ENCODE results near the gene PNMA8C. TPM values are rescaled to one million over a fixed set of nuclear protein-coding genes. Genes with fewer than 3 reads are reported as not detected.

The PNMA8C gene
- total and polyA plus RNA-seq, 7 donors: 0.23 to 0.36 (median 0.27) TPM; not detected in 2

GRCh38 chr19:46386996-46387712 lies 41.6 kb downstream of the PNMA8C start:
- Histone ChIP-seq H3K27ac (no peak overlapping the region), H3K36me3 (peaks cover 45 to 87% (median 76%) of the 10 kb centered on the region in 4 donors), H3K9me3 (no peaks in the 10 kb centered on the region), H3K4me1 (peaks cover 0 to 2% (median under 1%) of the 10 kb centered on the region in 4 donors), H3K4me3 (no peak overlapping the region), H3K27me3 (no peaks in the 10 kb centered on the region)
- intact Hi-C loops (cut with DNase I): no loop called here
- peak; percentile 25 for DNase-seq
- TF ChIP-seq CTCF (IDR thresholded peaks at IDR 0.05) (no peak), POLR2A (IDR thresholded peaks at IDR 0.05) (no peak), EP300 (IDR thresholded peaks at IDR 0.05) (no peak), POLR2AphosphoS5 (IDR thresholded peaks at IDR 0.05) (no peak)
- WGBS, 2 donors: 95 to 96% methylated on average over 30 of the region's 30 CpGs

DNA sequence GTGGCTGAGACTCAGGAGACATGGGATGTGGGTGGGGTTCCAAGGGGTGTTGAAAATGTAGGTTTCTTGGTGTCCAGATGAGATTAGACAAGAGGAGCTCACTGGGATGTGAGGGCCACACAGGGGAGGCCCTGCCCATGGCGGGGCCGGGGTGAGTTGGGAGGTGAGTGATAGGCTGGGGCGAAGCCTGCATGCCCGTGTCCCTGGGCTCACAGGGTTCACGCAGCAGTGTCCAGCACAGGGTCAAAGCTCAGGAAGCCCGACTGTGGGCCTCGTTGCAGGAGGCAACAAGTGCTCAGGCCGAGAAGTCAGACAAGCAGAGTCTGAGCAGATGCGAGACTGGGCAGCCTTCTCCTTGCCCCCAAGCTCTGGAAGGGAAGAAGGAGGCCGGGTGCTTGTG lies 42.6 kb downstream of the PNMA8C start:
- Histone ChIP-seq H3K9me3 (no peaks in the 10 kb centered on the region), H3K27ac (no peak overlapping the region), H3K36me3 (peaks cover 41 to 92% (median 72%) of the 10 kb centered on the region in 4 donors), H3K27me3 (no peaks in the 10 kb centered on the region), H3K4me1 (peaks cover 0 to 9% (median 0%) of the 10 kb centered on the region in 4 donors), H3K4me3 (no peak overlapping the region)
- TF ChIP-seq POLR2AphosphoS5 (IDR thresholded peaks at IDR 0.05): no peak
- no peak for TF ChIP-seq CTCF (IDR thresholded peaks at IDR 0.05)
- no peak for TF ChIP-seq EP300 (IDR thresholded peaks at IDR 0.05)
- TF ChIP-seq POLR2A (IDR thresholded peaks at IDR 0.05): no peak
- intact Hi-C loops (cut with DNase I): no loop called here
- 94% methylated on average over 10 of the region's 10 CpGs for WGBS, 2 donors
- peak; percentile 45 for DNase-seq

- intact Hi-C loops (cut with DNase I): no loop called here
- 88 to 93% methylated on average over 11 of the region's 11 CpGs for WGBS, 2 donors
- H3K9me3 ChIP-seq: no peaks in the 10 kb centered on the region
- H3K36me3 ChIP-seq: peaks cover 36 to 87% (median 67%) of the 10 kb centered on the region in 4 donors
- TF ChIP-seq EP300 (IDR thresholded peaks at IDR 0.05) (no peak), POLR2A (IDR thresholded peaks at IDR 0.05) (no peak), CTCF (IDR thresholded peaks at IDR 0.05) (no peak), POLR2AphosphoS5 (IDR thresholded peaks at IDR 0.05) (no peak)
- H3K27me3 ChIP-seq: no peaks in the 10 kb centered on the region
- H3K27ac ChIP-seq: no peak overlapping the region
- H3K4me3 ChIP-seq: no peak overlapping the region
- peaks cover 0 to 9% (median 0%) of the 10 kb centered on the region in 4 donors for H3K4me1 ChIP-seq
- DNase-seq: peak; percentile 19
These were observed 43.1 kb downstream of the PNMA8C start for GRCh38 chr19:46385636-46386035.

DNA sequence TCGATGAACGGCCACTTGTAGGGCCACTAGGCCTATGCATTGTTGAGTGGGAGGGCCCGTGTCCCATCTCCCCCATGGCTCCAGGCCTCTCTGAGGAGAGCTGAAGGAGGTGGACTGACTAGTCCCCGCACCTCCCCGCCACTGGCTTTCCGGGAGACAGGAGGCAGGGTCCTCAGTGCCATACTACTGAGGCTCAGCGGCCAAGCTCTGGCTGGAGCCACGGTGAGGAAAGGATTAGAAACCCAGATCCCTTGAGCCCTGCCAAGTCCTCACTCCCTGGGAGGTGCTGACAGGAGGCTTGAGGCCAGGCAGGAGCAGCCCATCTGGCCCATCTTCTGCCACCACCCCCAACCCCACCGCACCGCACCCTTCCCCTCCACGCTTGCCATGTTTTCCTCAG lies 44.3 kb downstream of the PNMA8C start:
- H3K36me3 ChIP-seq: peaks cover 26 to 75% (median 56%) of the 10 kb centered on the region in 4 donors
- intact Hi-C loops (cut with DNase I): no loop called here

GRCh38 chr19:46383846-46384245 lies 44.9 kb downstream of the PNMA8C start:
- H3K36me3 ChIP-seq: peaks cover 22 to 71% (median 52%) of the 10 kb centered on the region in 4 donors
- intact Hi-C loops (cut with DNase I): no loop called here
- TF ChIP-seq CTCF (IDR thresholded peaks at IDR 0.05) (no peak), EP300 (IDR thresholded peaks at IDR 0.05) (no peak)
- H3K9me3 ChIP-seq: no peaks in the 10 kb centered on the region
- H3K27ac ChIP-seq: no peak overlapping the region
- H3K27me3 ChIP-seq: no peaks in the 10 kb centered on the region
- H3K4me3 ChIP-seq: no peak overlapping the region
- WGBS, 2 donors: 86 to 92% methylated on average over 7 of the region's 7 CpGs
- H3K4me1 ChIP-seq: peaks cover 0 to 21% (median 6%) of the 10 kb centered on the region in 4 donors
- peak; percentile 53 for DNase-seq

More for the DNA sequence above, 44.3 kb downstream of the PNMA8C start:
- peak; percentile 52 for DNase-seq
- H3K4me3 ChIP-seq: no peak overlapping the region
- TF ChIP-seq POLR2AphosphoS5 (IDR thresholded peaks at IDR 0.05) (no peak), EP300 (IDR thresholded peaks at IDR 0.05) (no peak)
- no peaks in the 10 kb centered on the region for H3K27me3 ChIP-seq
- no peak overlapping the region for H3K27ac ChIP-seq
- H3K4me1 ChIP-seq: peaks cover 0 to 15% (median under 1%) of the 10 kb centered on the region in 4 donors
- 95 to 96% methylated on average over 11 of the region's 11 CpGs for WGBS, 2 donors
- no peaks in the 10 kb centered on the region for H3K9me3 ChIP-seq
